Hematopoietic multipotent progenitor cell treated with erythropoietin and hydrocortisone succinate and interleukin-3 and kit ligand, for 4 days (in vitro differentiated cells): ENCODE results near the gene THBD.

Experiments used
- DNase-seq: peaks from one replicate; pipeline ENCODE4 v3.0.0-alpha.2; 2015

THBD gene

DNA sequence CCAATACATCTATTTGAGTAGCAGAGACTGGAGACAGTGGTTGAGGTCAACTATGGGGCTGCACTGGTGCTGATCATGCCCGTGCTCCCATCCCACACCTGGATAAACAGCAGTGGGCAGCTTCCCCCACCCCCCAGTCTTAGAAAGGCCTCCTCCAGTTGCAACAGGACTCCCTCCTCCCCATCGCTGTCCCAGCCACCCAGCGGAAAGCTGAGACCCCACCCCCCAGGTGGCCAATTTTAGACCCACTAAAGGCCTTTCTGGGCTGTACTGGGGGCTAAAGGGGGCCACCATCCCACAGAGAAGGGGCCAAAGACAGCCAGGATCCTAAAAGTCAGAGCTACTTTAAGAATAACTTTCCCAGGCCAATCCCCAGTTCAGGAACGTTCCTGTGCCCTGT lies 15.6 kb downstream of the THBD start:
- DNase-seq: no peak

DNA sequence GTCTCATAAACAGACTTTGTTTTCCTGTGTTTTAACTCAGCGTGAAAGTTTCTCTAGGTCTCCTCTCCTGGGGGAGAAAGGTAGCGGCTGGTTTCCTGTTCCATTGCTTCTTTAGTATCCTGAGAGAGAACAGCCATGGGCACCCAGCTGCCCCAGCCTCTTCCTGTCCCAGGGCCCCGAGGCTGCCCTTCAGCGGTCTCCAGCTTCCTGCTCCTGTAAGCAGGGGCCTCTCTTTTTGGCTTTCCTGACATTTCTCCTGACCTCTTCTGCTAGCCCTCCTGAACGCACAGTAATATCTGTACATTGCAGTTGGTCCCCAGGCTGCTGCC lies 16.8 kb downstream of the THBD start:
- DNase-seq: no peak

DNA sequence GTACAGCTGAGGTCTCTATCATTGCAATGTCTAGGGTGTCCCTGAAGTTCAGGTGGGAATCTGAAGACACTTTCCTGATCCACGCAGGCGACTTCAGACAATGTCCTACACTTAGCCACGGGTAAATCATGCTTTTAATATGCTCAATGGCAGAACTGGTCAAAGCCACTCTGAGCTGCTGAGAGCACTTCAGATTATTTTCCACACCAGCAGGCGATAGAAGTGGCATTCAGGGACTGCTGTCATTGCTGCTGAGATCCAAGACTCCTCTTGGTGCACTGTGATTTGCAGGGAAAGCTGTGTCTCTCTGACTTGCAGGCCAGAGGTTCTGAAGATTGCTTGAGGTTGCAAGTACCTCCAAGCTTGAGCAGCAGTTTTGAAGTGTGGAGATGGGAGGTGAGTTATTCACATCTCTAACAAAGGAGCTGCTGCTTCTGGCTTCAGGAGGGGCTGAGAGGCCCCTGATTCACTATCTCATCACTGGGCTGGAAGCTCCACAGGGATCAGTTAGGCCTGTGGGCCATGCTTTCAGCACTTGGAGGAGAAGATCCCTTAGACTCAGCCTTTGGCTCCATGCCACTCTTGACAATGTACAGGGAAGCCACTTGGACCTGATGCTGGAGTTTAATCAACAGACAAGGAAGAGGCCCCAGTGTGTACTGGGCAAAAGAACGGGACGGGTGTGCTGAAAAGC lies 17.3 kb downstream of the THBD start:
- DNase-seq: no peak

DNA sequence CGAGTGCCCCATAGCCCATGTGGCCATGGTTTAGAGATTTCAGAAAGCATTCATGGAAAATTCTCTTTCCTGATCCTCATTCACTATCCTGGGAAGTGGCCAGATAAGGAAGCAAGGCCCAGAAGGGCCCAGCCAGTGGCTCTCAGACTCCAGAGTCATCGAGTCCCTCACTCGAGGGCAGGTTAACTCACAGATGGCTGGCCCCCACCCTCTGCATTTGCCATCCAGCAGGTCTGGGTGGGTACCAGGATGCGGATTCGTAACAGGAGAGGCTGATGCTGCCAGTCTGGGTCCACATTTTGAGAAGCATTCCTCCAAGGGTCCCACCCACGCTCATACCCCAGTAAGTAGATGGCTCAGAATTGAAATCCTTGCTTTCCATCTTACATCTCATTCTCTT lies 18.1 kb downstream of the THBD start:
- DNase-seq: no peak

DNA sequence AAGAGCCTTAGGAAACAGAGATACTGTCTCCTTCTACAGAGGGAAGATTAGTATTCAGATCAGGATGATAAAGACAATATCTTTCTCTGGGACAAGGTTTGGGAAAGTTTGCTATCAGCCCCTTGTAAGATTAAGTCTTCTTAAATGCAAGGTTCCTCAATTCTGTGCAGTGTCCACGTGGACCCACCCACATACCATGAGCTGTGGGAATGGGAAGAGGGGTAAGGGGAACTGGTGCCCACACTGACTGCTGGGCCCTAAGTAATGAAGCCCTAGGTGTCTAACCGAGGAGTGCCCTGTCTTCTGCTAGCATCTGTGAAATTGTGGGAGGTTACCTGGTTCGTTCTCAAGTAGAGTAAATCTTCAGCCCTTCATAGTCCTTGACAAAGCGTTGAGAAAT lies 20.1 kb downstream of the THBD start:
- DNase-seq: no peak

DNA sequence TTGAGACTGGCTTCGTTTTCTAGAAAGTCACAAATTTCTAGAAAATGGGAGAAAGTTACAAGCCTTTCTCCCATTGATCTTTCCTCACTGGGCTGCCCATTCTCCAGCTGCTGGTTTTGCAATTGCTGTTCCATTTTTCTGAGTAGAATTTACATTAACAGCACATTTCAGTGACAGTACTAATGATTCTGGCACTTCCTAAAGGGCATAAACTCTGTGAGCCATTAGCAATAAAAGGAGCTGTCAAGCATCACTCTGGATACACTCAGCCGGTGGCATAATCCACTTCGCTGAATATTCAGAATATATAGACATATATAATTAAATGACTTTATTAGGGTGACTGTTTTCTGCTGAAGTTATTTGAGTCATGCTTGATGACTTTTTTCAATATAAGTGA lies 21.1 kb downstream of the THBD start:
- no peak for DNase-seq

DNA sequence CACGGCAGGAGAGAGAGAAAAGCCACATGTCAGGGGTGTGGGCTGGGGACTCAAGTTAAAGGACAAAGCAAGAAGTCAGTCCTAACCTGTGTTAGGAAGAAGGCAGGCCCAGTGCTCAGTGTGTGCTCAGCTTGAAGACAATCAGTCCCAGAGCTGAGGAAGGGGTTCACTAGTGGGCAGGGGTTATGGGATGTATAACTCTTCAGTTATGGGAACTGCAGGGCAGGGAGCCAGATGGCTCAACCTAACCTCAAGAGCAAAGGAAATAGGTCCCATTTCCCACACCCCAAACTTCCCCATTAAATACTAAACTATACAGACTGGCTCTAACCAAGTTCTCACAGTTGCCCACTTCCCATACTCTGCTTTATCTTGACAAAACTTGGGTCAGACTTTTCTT lies 21.8 kb downstream of the THBD start:
- peak; percentile 56 for DNase-seq

DNA sequence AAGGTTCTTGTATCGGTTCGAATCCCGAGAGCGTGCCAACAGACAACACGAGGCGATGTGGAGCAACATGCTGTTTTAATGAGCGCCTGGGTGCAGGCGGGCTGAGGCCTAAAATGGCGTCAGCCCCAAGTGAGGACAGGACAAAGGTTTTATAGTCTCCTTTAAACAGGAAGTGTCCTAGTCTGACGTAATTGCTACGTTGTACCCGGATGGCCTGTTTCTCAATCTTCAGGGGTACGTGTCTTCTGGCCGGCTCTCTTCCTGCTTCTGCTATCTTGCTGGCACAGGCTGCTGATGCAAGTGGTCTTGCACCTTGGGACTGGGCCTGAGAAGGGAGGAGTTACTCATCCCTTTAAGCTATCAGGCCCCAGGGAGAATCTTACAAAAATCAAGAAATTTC lies 24.0 kb downstream of the THBD start:
- DNase-seq: peak; percentile 84

DNA sequence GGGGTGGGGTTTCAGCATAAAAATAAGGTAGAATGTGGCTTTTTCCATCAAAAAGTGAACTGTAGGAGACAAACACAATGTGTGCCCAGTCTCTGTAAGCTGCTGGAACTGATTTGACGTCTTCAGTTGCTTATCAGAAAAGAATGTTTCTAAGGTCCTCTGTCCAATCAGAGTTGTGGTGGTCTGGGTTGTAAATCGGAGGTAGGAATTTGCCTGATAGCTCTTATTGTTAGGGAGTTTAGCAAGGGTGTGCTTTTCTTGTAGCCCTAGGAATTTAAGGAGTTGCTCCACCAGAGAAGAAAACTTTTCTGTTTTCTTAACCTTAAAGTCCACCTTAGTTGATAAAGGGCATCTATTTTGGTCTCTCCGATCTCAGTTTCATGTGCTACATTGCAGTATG lies 24.8 kb downstream of the THBD start:
- no peak for DNase-seq

DNA sequence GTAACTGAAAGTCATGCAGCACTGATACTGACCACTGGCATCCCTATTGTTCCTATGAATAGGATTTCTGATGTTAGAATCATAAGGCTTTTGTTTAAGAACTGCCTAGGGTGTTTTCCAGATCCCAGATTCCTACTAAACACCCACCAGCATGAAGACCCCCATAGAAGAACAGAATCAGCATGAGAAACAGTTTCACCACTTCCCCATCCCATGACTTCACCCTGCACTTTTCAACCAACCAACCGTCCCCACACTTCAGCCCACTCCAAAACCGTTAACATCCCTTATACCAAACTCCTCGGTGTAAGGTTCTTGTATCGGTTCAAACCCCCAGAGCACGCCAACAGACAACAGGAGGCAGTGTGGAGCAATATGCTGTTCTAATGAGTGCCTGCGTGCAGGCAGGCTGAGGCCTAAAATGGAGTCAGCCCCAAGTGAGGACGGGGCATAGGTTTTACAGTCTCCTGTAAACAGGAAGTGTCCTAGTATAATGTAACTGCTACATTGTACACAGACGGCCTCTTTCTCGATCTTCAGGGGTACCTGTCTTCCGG lies 25.8 kb downstream of the THBD start:
- no peak for DNase-seq

DNA sequence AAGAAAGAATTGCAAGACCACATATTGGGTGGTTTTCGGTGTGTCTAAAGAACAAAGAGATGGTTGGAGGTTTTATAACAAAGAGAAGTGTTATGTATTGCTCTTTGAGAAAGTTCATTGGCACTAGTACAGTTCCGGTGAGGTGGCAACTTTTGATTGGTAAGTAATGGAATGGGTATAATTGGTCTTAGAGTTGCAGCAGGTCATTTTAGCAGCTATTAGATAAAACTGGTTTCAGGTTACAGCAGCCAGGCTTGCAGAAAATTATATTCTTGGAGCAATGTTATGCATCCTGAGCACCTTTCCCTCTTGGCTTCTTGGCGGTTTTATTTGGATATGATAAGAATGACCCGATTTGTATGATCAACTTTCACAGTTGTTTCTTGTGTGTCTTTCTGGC lies 26.6 kb downstream of the THBD start:
- DNase-seq: no peak

DNA sequence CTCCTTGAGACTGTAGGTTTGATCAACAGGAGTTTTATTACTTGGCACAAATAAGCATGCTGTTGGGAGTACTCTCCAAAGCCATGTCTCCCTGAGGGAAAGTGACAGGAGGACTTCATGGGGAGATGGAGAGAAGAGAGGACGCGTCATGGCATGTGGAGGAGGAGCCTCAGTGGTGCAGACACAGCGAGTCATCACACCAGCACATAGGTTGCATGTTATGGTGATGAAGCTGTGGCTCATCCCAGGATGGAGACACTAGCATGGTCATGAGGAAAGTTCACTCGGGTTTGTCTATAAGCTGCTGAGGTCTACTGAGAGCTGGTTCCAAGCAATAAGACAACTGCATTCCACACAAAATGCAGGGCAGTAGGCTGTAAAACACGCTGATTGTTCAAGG lies 27.5 kb downstream of the THBD start:
- DNase-seq: no peak

DNA sequence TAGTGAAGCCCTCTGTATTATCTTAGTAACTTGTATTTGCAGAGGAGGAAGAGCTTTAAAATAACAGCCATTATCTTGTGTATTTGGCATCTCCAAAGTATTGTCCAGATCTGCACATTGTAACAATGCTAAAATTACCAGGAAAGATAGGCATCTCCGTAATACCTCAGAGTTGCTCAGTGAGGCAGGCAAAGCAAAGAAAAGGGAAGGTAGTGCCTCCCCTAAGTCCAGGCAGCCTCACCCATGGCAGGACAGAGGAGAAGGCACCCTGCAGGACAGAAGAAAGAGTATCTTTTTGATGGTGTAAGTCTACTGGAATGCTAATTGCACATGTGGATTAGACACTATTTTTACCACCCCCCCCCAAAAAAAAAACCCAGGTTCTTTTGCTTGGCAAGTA lies 27.9 kb downstream of the THBD start:
- DNase-seq: peak; percentile 39

DNA sequence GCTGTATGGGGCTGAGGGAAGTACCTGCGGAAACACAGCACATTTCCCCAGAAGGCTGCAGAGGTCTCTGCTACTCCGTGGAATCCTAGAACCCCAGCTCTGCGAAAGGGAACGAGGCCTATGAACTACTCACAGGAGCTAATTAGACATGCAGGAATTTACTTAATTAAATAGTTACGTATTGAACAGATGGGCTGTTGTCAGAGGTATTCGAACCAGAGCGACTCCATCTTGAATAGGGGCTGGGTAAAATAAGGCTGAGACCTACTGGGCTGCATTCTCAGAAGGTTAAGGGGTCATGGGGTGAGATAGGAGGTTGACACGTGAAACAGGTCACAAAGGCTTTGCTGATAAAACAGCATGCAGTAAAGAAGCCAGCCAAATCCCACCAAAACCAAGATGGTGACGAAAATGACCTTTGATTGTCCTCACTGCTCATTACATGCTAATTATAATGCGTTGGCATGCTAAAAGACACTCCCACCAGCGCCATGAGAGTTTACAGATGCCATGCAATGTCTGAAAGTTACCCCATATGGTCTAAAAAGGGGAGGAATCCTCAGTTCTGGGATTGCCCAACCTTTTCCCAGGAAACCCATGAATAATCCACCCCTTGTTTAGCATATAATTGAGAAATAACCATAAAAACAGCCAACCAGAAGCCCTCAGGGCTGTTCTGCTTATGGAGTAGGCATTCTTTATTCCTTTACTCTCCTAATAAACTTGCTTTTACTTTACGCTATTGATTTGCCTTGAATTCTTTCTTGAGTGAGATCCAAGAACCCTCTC lies 29.0 kb downstream of the THBD start:
- no peak for DNase-seq

DNA sequence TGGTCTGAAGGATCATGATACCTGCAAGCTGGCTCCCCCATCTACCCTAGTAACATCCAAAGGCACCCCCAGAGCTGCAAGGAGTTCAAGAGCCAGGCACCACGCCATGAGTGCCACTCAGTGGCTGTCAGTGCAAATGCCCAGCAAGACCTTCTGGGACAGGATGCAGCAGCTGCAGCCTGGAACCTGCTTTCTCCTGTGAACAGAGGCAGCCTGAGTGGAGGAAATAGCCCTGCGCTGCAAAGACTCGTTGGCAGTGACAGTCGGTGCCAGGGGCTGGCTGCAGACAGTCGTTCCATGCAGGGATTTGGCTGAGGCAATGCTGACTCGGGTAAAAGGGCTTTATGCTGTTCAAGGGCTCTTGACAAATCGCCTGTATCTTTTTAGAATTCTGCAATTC lies 30.1 kb downstream of the THBD start:
- DNase-seq: no peak

DNA sequence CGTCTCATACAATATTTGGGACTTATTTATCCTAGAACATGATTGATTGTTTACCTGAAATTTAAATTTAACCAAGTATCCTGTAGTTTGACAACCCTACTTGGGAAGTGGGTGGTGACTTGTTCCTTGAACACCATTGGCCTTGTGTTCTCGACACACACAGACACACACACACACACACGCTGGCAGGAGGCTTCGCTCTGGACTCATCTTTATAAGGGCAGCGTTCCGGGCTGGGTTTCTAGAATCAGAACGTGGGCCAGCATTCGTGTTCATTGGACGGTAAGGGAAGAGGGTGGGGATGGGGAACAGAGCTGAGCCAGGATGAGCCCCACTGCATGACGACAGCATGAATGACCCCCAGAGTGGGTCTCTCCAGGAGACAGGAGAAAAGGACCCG lies 30.5 kb downstream of the THBD start:
- no peak for DNase-seq

DNA sequence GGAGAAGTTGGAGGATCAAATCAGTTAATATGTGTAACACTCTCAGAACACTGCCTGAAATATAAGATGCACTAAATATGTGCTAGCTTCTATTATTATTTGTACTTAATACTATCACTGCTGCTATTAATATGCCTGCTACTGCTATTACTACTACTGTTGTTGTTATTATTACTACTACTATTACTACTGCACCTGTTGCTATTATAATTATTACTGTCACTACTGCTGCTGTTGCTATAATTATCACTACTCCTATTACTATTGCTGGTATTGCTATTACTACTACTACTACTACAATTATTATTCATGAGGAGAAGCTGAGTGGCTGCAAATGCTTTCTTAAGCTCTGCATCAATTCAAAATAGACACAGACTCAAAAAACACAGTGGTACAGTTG lies 31.0 kb downstream of the THBD start:
- no peak for DNase-seq

DNA sequence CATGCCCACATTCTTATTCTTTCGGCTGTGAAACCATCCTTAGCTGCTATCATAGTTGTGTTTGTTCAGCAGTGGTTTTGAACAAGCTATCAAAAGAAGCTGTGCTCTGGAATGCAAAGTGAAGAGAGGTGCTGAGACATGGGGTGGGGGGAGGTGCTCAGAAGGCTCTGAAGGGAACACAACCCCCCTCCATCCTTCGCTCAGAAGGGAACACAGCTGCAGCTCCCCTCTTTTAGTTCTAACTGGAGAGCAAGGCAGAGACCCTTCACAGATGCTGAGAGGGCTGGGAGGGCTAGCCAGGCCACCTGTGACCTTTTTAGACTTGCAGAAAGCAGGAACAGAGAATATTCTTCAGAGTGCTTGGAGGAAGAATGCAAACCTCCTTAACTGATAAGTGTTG lies 32.0 kb downstream of the THBD start:
- no peak for DNase-seq

DNA sequence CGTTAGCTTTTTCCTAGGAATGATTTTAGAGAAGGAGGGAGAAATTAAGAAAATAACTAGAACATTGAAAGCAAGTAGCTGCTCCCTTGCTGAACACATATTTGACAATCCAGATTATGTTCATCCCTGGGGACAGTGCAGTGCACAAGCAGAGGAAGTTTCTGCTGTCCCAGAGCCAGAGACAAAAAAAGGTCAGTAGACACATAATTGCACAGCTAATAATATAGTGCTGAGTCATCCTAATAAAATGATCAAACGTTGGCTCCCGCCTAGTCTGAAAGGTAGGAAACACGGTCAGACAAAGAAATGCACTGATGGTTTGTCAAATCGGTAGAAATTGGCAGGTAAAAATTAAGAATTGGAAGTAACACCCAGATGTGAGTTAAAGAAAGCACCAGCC lies 36.0 kb downstream of the THBD start:
- DNase-seq: no peak

DNA sequence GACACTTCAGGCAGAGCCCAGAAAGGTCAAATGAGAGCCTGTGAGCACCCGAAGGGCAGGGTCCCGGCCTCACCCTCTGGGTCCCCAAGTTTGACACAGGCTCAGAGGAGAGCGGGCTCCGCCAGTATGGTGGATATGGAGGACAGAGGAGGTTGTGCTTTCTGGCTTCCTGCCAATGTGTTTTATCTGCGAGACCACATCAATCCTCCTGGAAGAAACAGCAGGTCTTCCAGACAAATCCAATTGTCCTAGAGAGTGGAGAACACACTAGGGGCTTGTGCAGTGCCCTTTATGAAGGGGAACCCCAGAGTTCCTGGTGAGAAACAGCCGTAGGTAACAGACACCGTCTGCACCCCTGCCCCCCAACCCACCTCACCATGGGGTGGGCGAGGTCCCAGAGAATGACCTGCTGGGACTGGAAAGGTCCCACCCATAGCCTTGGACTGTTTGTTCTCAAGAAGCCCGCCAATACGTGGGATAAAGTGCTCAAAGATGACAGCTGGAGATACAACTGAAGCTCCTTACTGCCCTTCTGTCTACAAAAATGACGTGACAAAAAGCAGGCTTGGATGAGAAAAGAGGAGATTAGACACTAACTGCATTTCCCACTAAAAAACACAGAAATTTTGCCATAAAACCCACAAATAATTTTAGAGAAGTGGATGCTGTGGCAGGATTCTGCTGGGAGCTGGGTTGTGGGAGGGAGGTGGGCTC lies 38.3 kb downstream of the THBD start:
- no peak for DNase-seq

DNA sequence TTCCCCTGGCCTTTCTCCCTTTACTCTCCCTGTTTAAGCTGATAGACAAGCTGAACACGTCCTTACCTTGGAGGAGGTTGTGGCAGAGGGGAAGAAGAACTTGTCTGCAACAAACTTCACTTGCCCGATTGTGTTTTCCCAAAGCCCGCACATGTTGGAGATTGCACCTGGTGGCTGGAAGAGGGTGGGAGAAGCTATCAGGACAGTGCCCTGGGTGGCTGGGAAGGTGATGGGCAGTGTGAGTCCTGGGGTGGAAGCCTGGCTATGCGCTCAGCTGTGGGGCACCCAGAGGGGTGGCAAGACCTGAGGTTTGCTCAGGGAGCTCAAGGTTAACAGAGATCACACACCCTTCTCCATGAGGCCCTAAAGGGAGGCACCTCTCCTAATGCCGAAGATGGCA lies 39.4 kb downstream of the THBD start:
- DNase-seq: no peak

DNA sequence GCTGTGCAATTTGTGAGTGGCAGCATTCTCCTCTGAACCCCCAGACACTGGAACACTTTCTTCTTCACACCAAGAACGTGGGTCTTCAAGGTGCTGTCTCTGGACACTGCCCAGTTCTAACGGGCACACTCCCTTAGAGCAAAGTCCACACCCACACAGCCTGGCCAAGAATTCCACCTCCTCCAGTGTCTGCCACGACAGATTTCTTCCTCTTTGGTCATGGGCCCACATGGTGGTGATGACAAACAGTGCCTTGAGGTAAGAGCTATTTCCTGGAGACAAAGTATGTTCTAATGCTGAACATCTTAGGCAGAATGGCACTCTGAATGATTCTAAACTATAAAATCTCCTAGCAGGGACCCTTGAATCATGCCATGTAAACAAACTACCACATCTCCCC lies 39.8 kb downstream of the THBD start:
- no peak for DNase-seq

DNA sequence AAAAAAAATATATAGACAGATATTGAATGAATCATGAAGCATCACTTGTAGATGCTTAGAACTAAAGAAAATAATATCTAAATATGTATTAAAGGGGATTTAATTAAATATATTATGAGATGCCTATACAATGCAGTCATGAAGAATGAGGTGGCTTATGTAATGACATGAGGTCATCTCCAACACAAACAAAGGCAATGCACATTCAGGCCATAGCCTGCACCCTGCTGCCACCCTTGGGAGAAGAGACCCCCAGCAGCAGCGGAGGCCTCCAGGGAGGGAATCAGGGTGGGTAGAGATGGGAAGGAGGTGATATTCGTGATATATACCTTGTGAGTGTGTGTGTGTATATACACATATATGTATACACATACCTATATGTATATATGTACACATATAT lies 40.8 kb downstream of the THBD start:
- DNase-seq: no peak
